Measurements from ENCODE around the gene PCP4L1.
"Not testable (repeated sequence)": the region's sequence is repeated elsewhere in the genome, so short reads cannot be mapped to it uniquely, and the experiment has no call there.

The PCP4L1 gene

DNA sequence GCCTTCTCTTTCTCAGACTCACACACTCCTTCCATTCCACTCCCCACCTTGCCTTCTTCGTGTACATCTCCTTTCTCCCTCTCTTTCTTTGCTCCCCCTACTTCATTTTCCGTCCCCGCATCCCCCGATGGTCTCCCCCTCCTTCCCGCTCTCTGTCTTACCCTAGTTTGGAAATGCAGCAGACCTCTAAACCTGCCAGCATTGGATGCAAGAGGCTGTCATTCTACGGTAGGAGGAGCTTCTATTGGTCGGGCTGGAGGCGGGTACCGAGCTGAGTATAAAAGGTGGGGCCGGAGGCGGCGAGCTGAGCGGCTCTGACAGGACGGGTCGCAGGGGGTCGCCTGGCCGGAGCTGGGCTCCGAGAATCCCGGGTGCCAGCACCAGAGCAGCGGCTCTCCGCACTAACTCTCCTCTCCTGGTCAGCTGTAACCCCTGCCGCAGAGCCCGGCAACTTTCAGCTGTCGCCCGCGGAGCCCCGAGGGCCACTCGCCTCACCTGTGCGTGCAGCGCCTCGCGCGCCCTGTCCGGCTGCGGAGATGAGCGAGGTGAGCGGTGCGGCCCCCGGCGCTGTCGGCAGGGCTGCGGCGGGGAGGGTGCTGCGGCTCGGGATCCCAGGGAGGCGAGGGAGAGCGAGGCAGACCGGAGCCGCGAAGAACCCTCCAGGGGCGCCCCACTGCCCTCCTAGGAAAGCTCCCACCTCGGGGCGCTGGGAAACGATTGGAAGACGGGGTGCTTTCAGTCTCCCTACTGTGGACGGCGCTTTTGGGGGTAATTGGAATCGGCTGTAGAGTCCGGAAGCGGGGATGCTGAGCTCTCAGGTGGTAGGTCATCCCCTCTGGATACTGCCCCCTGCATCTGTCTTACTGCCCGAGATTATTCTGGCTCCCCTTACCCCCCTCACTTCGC is at the start of gene PCP4L1:
TSS of gene PCP4L1 (plus strand) at position 307 of the 906 bp plus-strand sequence. CDS start at position 537, 230 bp downstream.
- no peak for DNase-seq

- peak; percentile 88 for DNase-seq
Measured at GRCh38 chr1:161209790-161210409, 48.6 kb upstream of the PCP4L1 start.

GRCh38 chr1:161214369-161214768 is 44.2 kb upstream of the PCP4L1 start:
- DNase-seq = no peak

DNA sequence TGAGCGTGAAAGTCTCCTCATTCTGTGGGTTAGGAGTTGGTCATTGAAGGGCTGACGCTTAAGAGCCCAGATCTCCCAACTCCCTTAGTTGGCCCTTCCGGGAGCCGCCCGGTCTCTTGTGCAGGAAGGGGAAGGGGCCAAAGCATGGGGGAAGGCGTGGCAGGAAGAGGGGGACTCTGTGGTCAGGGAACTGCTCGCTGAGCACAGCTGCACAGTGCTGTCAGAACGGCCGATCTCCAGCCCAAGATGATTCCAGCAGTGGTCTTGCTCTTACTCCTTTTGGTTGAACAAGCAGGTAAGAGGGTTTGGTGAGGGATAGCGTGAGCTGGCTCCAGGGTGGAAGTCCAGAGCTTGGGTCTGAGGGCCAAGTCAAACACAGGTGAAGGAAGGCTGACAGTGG is 43.5 kb upstream of the PCP4L1 start, which contains the start of gene FCER1G:
TSS of gene FCER1G (plus strand) at position 220 of the 400 bp plus-strand sequence. CDS start at position 247, 27 bp downstream.
- no peak for DNase-seq

- peak; percentile 67 for DNase-seq
Measured at GRCh38 chr1:161216945-161217712, 41.4 kb upstream of the PCP4L1 start.

- no peak for DNase-seq
Measured at GRCh38 chr1:161217831-161218230, 40.7 kb upstream of the PCP4L1 start.

GRCh38 chr1:161218301-161219077 is 40.1 kb upstream of the PCP4L1 start:
- no peak for DNase-seq

- DNase-seq = no peak
Measured at GRCh38 chr1:161219078-161219892, 39.3 kb upstream of the PCP4L1 start.

GRCh38 chr1:161220002-161220401 is 38.5 kb upstream of the PCP4L1 start:
- no peak for DNase-seq

DNA sequence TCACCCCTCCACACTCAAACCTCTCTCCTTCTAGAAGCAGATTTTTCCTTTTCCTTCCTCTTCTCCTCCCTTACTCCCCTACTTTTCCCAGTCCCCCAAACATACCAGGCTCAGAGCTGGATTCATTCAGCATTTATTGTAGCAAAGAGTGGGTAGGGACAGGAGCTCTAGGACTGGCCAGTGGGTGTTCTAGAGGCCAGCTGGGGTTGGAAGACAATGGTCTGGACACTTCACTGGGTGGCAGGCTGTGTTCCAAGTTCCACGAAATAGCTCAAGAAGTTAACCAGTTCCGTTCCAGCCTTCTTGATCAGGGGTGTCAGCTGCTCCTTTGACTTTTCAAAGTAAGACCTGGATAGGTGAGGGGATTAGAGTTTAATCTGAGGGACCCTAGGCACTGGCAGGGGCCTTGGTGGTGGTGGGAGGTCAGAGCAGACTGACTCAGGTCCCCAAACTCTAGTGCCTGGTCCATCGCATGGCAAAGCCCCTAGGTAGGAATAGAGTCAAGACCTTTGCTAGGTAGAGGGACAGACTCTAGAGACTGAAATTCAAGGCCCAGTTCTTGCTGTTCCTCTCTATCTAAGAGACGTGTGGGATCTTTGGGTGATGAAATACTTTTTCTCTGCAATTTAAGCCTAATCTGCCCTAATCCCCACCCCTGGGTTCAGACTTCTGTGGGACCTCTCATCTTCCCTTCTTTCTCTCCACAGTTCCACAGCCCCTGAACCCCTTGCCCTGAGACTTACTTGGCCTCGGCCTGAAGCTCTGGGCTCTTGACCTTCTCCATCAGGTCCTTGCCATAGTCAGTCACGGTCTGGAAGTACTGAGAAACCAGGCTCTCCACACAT is 36.1 kb upstream of the PCP4L1 start:
- no peak for DNase-seq

- DNase-seq = no peak
Measured at GRCh38 chr1:161223805-161224694, 34.5 kb upstream of the PCP4L1 start.

DNA sequence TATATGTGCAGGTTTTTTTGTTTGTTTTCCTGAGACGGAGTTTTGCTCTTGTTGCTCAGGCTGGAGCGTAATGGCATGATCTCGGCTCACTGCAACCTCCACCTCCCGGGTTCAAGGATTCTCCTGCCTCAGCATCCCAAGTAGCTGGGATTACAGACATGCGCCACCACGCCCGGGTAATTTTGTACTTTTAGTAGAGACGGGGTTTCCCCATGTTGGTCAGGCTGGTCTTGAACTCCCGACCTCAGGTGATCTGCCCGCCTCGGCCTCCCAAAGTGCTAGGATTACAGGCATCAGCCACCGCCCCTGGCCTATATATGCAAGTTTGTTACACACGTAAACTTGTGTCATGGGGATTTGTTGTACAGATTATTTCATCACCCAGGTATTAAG is 33.9 kb upstream of the PCP4L1 start:
- DNase-seq = not testable (repeated sequence)

DNA sequence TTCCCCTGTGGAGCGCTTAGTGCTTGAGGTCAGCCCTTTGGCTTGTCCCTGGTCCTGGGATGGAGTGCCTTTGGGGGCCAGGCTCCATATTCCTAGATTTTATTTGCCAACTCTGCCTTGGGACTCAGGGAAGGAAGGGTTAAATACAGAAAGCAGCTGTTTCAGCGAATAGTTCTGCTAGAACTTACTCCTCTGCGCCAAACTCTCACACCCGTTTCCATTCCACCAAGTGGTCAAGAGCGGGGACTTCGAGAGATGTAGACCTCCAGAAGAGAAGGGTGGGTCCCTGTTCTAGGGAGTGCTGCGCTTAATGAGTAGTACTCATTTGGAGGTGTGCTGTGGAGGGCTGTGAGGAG is 33.4 kb upstream of the PCP4L1 start:
- DNase-seq = no peak

GRCh38 chr1:161225534-161226319 is 32.8 kb upstream of the PCP4L1 start, which contains the start of gene TOMM40L:
TOMM40L (plus strand) TSS chr1:161226060; CDS start chr1:161226490, 430 bp downstream.
- peak; percentile 100 for DNase-seq

- DNase-seq = no peak
Measured at GRCh38 chr1:161226320-161226711, 32.2 kb upstream of the PCP4L1 start.

DNA sequence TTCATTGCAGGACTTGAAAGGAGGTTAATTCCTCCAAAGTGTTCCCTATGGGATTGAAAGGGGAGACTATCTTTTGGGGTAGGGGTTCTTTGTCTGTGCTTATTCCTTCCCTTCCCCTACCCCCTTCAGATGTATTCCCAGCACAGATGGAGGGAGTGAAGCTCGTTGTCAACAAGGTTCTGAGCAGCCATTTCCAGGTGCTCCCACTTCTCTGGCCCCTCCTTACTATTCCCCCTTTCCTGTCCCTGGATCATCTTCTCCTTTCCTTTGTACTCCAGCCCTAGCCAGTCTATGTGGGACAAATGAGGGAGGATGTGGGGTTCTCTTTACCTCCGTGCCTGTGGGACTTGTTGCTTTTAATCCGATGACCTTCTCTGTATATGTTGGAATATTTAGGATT is 31.8 kb upstream of the PCP4L1 start:
- peak; percentile 58 for DNase-seq

GRCh38 chr1:161227196-161227871 is 31.2 kb upstream of the PCP4L1 start:
- peak; percentile 97 for DNase-seq

DNA sequence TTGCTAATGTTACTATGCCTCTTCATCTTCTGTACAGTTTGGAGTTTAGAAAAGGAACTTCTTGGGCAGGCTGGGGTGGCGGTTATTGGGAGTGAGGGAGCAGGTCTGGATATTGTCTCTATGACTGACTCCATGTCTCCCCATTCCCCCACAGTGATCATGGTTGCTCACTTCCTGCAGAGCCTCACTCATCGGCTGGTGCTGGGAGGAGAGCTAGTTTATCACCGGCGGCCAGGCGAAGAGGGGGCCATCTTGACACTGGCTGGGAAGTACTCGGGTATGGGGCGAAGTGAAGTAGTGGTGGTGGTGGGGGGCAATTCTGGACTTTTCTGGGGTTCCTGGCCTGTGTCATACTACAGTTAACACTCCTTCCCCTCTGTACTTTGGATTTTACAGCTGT is 30.5 kb upstream of the PCP4L1 start:
- no peak for DNase-seq
